Measurements from ENCODE around the gene FAM222A. TPM values are rescaled to one million over a fixed set of nuclear protein-coding genes. Genes with fewer than 3 reads are reported as not detected.

FAM222A gene
- total RNA-seq, 1 experiment from 2014 or later: 3.7 TPM

GRCh38 chr12:109743076-109743910, 29.7 kb downstream of the FAM222A start:
- RAD21 ChIA-PET (ENCODE audit: low non-redundant PET in 1 of 2, low total read pairs in 2 of 2, uncharacterized antibody in 2 of 2, unreplicated experiment in 2 of 2): no interaction called here
- no peaks in the 10 kb centered on the region for H3K9me2 ChIP-seq (ENCODE audit: insufficient read depth)
- POLR2A ChIA-PET: no interaction called here
- intact Hi-C loops (cut with micrococcal nuclease): no loop called here
- no peaks in the 10 kb centered on the region for H3K4me1 ChIP-seq (ENCODE audit: control insufficient read depth in 1 of 2, insufficient read depth in 2 of 2, low read length in 2 of 2)
- ATAC-seq: no peak
- BruUV-seq (replicated peaks): no TSS peak
- no peak for TF ChIP-seq REST (IDR thresholded peaks at IDR 0.05; ENCODE audit: low read depth)
- TF ChIP-seq POLR2A (IDR thresholded peaks at IDR 0.05; ENCODE audit: borderline replicate concordance, extremely low read depth, insufficient read depth, insufficient read length): no peak
- TF ChIP-seq CEBPB (IDR thresholded peaks at IDR 0.05; ENCODE audit: low read depth): no peak
- no peak for TF ChIP-seq RAD21 (IDR thresholded peaks at IDR 0.05; ENCODE audit: low read depth)
- TF ChIP-seq ATF3 (IDR thresholded peaks at IDR 0.05): no peak
- TF ChIP-seq CBX3 (IDR thresholded peaks at IDR 0.05; ENCODE audit: low read depth): no peak
- TF ChIP-seq TCF7L2 (IDR thresholded peaks at IDR 0.05; ENCODE audit: borderline replicate concordance, extremely low read depth, insufficient read depth, insufficient read length): no peak
- no peak for TF ChIP-seq POLR2AphosphoS5 (IDR thresholded peaks at IDR 0.05; ENCODE audit: low read depth, low read length)
- TF ChIP-seq YY1 (IDR thresholded peaks at IDR 0.05; ENCODE audit: extremely low read depth, insufficient replicate concordance, low read depth, low read length): no peak
- TF ChIP-seq EGR1 (IDR thresholded peaks at IDR 0.05; ENCODE audit: low read depth): no peak
- no peak for TF ChIP-seq SIN3A (IDR thresholded peaks at IDR 0.05; ENCODE audit: low read depth)
- TF ChIP-seq FOSL1 (IDR thresholded peaks at IDR 0.05; ENCODE audit: low read depth): no peak
- no peak for TF ChIP-seq EZH2 (IDR thresholded peaks at IDR 0.05)
- no peak for TF ChIP-seq MAX (IDR thresholded peaks at IDR 0.05)
- TF ChIP-seq ZNF274 (IDR thresholded peaks at IDR 0.05; ENCODE audit: low read depth, low read length): no peak
- no peak for TF ChIP-seq JUND (IDR thresholded peaks at IDR 0.05)
- TF ChIP-seq ELF1 (IDR thresholded peaks at IDR 0.05; ENCODE audit: borderline replicate concordance, low read depth): no peak
- no peak for TF ChIP-seq SRF (IDR thresholded peaks at IDR 0.05; ENCODE audit: low read depth)
- TF ChIP-seq CTCF (IDR thresholded peaks at IDR 0.05 in 2 of 3, conservative IDR thresholded peaks at IDR 0.05 in 1 of 3; ENCODE audit: borderline replicate concordance in 1 of 3, insufficient read depth in 1 of 3, low read depth in 2 of 3, low read length in 2 of 3): no peak
- no peak for TF ChIP-seq ZBTB33 (IDR thresholded peaks at IDR 0.05; ENCODE audit: extremely low read depth, insufficient replicate concordance, low read length)
- H4K20me1 ChIP-seq (ENCODE audit: insufficient read depth): no peaks in the 10 kb centered on the region
- no peaks in the 10 kb centered on the region for H3K36me3 ChIP-seq (ENCODE audit: control insufficient read depth in 1 of 2, insufficient read depth in 2 of 2, low read length in 2 of 2)
- no peak overlapping the region for H2AFZ ChIP-seq (ENCODE audit: low read depth, low read length, poor library complexity, severe bottlenecking)
- no peak for DNase-seq (ENCODE audit: low read depth, low spot score)
- H3K27me3 ChIP-seq (ENCODE audit: insufficient read depth, low read length): no peaks in the 10 kb centered on the region
- no peaks in the 10 kb centered on the region for H3K79me2 ChIP-seq (ENCODE audit: insufficient read depth, low read length)
- CTCF ChIA-PET: no interaction called here
- no peak overlapping the region for H3K27ac ChIP-seq (ENCODE audit: low read depth, low read length)
- no peak overlapping the region for H3K4me3 ChIP-seq (replicated peaks in 1 of 2; ENCODE audit: low read depth in 1 of 2, low read length in 2 of 2)
- no peak overlapping the region for H3K4me2 ChIP-seq (ENCODE audit: low read length)
- no peak overlapping the region for H3K9ac ChIP-seq (ENCODE audit: low read length)
- no peaks in the 10 kb centered on the region for H3K9me3 ChIP-seq (ENCODE audit: control insufficient read depth in 1 of 2, insufficient read depth in 1 of 2, low read depth in 1 of 2, low read length in 2 of 2)
